GM19240 (cell line): Measurements from ENCODE around the gene DDR1.
A peak's percentile ranks its signal among the peaks of the same experiment; 100 is the strongest.

Source experiments
- DNase-seq: peaks from one replicate; pipeline ENCODE4 v3.0.0; 2011; ENCODE audit warnings: low spot score; ENCODE audit not compliant: insufficient read length

The DDR1 gene

DNA sequence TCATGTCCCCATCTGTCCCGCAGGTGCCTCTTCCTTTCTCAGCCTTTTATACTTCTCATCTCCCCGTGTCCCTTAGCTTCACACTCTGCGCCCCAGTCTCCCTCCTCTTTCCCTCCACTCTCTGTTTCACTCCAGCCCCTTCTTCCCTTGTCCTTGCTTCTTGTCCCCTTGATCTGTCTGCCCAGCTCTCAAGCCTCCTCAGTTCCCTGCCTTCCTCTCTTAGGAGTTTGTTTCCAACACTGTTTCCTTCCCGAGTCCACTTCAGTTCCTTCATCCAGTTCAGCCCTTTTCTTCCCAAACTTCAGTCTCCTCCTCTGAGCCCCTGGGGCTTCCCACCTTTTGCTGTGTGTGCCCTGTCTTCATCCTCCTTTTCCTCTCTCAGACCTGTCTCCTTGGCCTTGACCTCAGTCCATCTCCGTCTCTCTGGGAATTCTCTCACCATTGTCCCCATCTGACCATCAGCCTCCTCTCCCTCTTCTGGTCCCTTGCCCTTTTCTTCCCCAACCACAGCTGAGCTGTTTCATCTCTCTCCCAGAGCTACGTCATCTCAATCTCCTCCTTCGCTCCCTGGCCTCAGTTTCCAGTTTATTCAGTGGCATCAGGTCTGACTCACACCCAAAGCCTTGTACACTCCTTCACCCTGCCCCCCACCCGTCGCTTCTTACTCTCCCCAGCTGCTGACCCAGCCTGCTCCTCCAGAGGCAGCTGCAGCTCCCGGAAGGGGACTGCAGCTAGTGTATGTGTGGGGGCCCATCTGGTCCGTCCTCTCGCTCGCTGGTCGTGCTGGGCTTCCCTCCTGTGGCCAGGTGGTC is 2.7 kb upstream of the DDR1 start:
- no peak for DNase-seq

DNA sequence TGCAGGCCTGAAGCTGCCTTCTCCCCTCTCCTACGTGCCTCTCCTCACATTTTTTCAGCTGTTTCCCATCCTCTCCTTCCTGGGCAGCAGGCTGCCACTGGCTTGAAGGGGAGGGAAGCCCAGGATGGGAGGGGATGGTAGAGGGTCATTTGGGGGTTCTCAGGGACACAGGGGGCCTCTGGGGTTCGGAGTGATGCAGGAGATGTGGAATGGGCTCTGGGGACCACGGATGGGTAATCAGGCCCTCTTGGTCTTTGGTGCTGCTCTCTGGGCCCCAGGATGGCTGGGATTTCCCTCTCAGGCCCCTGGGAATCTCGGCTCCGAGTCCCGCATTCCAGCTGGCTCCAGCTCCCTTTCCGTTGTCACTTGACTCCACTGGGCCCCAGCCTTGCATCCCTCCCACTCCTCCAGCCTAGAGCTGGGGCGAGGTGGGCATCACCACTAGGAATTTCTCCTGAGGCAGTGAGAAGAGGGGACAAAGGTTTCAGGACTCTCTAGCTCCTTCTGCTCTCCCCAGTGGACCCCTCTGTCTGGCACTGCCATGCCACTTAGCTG is 2.0 kb upstream of the DDR1 start:
- DNase-seq = no peak

DNA sequence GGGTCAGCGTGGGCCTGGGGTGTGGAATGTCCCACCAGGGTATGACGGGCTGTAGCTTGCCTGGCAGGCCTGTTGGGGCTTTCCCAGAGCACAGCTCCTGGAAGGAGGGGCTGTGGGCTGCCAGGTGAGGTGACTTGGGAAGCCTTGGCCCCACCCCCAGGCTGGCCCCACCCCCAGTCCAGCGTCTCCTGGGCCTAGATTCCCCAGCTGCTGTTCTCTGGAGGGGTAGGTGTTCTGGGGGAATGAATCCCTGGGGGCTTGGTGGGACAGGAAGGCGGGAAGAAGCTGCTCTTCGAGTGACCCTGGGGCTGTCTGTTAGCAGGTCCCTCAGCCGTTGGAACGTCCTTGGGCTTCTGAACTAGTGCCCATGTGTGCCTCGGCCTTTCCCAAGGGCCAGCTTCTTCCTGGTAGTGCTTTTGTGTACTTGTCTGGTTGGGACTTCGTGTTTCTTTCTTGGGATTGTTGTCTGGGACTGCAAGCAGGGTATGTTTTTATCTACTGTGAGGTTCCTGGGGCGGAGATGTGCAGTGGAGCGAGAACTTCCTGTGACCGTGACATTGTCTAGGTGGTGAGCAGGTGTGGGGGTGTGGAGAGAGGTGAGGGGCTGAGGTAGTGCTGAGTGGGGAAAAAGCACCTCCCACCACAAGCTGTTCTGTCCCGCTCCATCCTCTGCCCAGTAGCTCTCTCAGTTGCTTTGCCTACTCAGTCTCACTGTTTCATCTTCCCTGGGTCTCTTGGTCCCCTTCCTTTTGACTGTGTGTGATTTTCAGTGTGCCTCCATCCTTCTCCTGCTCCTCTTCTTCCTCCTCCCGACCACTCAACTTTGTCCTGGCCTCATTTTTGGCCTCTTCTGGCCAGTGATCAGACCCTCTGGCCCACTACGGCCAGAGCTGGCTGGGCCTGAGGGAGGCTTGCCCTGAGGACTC is 1.3 kb upstream of the DDR1 start:
- peak; percentile 59 for DNase-seq

- peak; percentile 45 for DNase-seq
Observed at GRCh38 chr6:30884521-30885480, 482 bp downstream of the DDR1 start.

GRCh38 chr6:30885481-30885998 is 1.2 kb downstream of the DDR1 start:
- DNase-seq = no peak

DNA sequence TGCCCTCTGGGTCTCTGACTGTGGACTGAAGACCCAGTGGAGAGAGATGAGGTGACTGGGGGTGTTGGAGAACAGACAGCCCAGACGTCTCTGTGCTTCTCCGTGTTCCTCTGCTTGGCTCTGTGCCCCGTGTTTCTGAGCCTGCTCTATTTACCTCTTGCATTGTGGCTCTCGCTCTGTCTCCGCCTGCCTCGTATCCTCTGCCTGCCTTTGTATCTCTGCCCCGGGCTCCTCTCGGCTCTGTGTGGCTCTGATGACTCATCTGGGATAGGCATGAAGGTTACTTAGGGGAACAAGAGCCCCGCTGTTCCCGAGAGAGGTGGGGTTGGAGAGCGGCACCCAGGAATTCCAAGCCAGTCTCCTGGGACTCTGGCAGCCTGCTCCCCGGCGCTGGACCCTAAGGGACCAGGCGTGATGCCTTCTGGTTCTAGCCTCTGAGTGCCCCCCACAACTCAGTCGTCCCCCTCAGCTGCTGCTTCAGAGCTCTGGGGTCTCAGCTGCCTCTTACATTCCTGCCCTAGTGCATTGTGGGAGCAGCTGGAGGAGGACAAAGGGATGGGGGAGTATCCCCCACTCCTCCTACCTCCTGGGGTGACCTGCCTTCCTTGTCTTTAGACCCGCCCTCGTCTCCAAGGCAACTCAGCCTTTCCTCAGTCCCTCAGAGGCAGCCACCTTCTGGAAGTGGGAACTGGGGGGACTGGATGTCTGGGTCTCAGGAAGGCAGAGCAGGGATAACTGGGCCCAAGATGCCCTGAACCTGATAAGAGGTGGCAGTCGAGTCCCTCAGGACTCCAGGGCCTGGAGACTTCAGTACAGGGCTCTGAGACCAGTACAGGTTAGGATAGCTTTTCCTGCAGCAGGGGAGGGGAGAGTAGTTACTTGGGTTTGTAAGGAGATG is 1.9 kb downstream of the DDR1 start:
- no peak for DNase-seq

GRCh38 chr6:30886897-30887255 is 2.6 kb downstream of the DDR1 start:
- no peak for DNase-seq

DNA sequence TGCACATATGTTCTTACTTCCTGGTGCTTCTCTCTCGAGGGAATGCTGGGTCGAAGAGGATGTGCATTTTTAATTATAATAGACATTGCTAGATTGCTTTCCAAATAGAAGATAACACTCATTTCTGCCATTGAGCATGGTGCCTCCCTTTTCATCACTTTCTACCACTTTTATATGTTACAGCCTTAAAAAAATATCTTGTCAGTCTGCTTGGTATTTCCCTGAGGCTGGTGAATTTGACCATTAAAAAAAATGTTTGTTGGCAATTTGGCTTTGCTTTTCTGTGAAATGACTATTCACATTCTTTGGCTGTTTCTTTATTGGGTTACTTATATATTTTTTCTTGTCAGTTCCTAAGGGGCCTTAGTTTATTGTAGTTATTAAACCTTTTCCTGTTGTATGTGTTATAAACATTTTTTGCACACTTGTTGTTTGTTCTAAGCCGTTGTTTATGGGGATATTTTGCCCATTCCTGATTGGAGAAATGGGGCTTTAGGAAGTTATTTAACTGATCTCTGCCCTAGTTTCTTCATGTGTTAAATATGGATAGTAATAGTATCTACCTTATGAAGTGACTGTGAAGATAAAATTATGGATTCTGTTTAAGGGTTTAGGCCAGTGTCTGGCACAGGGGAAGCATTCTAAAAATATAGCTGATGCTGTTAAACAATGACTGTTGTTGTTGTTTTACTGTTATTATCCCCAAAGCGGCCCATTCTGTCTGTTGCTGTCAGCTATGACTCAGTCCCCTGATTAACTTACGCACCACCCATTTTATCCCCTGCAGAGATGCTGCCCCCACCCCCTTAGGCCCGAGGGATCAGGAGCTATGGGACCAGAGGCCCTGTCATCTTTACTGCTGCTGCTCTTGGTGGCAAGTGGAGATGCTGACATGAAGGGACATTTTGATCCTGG is 3.8 kb downstream of the DDR1 start:
- DNase-seq = no peak

DNA sequence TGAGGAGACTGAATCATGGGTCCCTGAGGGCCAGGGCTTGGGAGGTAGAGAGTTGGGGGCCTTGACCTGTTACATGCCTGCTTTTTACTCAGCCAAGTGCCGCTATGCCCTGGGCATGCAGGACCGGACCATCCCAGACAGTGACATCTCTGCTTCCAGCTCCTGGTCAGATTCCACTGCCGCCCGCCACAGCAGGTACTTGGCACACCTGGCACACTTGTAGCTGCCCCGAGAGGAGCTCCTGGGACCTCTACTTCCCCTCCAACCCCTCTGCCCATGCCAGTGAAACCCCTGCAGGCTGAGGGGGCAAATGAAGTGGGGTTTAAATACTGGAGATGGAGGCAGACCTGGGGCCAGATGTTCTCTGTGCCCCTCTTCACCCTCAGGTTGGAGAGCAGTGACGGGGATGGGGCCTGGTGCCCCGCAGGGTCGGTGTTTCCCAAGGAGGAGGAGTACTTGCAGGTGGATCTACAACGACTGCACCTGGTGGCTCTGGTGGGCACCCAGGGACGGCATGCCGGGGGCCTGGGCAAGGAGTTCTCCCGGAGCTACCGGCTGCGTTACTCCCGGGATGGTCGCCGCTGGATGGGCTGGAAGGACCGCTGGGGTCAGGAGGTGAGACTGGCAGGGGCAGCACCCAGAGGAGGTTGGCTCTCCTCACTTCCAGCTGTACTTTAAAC is 4.6 kb downstream of the DDR1 start:
- DNase-seq = no peak

DNA sequence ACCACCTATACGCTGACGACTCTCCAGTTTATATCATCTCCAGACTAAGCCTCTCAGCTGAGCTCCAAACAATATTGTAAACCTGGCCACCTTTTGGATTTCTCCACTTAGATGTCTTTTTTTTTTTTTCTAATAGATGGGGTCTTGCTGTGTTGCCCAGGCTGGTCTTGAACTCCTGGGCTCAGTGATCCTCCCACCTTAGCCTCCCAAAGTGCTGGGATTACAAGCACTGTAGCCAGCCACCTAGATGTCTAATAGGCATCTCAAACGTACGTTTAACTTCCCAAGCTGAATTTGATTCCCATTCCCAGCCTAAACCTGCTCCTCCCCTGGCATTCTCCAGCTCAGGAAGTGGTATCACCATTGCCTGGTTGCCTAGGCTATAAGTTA is 5.2 kb downstream of the DDR1 start:
- no peak for DNase-seq

GRCh38 chr6:30889921-30890645 is 5.8 kb downstream of the DDR1 start:
- DNase-seq = no peak

GRCh38 chr6:30890646-30891449 is 6.5 kb downstream of the DDR1 start:
- no peak for DNase-seq

DNA sequence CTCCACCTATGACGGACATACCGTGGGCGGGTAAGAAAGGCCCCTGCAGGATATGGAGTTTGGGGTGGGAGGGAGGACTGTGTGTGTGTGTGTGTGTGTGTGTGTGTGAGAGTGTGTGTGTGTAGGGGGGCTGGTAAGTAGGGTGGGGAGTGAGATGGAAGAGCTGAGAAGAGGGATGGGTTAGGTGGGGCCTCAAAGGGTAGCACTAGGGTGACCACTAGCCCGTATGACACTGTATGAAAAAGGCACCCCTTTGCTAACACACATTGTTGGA is 7.1 kb downstream of the DDR1 start:
- DNase-seq = no peak

GRCh38 chr6:30891816-30892538 is 7.7 kb downstream of the DDR1 start:
- DNase-seq = no peak

DNA sequence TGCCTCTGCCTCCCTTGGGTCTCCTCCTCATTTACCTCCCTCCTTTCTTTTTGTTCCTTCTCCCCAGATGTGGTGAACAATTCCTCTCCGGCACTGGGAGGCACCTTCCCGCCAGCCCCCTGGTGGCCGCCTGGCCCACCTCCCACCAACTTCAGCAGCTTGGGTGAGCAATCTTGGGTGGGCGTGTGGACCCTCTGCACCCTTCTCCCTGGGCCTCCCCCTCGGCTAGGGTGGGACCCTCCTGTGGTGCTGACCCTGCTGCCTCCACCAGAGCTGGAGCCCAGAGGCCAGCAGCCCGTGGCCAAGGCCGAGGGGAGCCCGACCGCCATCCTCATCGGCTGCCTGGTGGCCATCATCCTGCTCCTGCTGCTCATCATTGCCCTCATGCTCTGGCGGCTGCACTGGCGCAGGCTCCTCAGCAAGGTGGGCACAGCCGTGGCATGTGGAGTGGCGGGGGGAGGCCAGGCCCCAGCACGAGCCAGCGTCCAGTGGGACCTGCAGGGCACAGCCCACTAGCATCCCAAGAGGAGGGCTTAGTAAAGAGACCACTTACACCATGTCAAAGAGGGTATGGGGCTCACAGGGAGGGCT is 8.8 kb downstream of the DDR1 start:
- no peak for DNase-seq

GRCh38 chr6:30893666-30894065 is 9.3 kb downstream of the DDR1 start:
- no peak for DNase-seq
